NCI-H2107 treated with DMSO at 0.1 percent for 48 hours (cell line): ENCODE measurements around the gene ANGPTL1.

ENCODE experiments used
- DNase-seq: peaks from one replicate; lab custom pipeline; 2025; ENCODE audit not compliant: unreplicated experiment; lab: John Stamatoyannopoulos, UW

The ANGPTL1 gene, protein sequence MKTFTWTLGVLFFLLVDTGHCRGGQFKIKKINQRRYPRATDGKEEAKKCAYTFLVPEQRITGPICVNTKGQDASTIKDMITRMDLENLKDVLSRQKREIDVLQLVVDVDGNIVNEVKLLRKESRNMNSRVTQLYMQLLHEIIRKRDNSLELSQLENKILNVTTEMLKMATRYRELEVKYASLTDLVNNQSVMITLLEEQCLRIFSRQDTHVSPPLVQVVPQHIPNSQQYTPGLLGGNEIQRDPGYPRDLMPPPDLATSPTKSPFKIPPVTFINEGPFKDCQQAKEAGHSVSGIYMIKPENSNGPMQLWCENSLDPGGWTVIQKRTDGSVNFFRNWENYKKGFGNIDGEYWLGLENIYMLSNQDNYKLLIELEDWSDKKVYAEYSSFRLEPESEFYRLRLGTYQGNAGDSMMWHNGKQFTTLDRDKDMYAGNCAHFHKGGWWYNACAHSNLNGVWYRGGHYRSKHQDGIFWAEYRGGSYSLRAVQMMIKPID

DNA sequence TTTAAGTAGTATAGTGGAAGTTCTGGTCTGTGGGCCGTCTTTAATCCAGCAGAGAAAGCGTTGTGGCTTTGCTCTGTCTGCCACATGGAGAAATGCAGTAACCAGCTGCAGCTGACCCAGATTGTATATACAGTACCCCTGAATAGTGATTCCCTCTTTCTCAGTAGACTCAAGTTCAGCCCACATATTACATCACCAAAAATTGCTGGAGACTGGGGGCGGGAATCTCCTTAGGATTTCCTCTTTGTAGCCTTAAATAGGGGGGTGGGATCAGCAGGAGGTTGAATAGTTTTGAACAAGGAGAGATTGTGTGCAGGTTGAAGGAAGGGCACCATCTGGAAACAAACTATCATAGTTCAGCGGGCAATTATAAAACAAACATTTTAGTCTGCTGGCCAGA lies at the start of gene ANGPTL1:
TSS of gene ANGPTL1 (minus strand) at position 134 of the 400 bp plus-strand sequence. CDS start 5,301 bp downstream, outside the sequence.
- no peak for DNase-seq

DNA sequence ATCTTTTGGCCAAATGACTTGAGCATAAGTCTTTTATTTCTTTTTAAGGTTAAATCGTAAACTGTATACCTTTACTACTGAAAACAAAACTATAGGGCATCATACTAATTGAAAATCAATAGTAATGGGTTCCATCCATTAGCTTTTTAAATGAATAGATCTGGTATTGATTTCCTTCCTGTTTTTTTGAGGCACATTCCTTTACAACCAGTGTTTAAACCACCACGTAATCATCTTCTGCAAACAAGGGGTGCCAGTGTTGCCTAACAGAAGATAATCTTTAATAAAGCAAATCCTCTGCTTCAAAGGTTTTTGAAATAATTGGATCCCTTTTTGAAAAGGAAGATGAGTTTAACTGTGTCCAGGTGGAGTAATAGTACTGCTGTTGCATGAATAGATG lies 48.7 kb upstream of the ANGPTL1 start:
- DNase-seq, result no peak

DNA sequence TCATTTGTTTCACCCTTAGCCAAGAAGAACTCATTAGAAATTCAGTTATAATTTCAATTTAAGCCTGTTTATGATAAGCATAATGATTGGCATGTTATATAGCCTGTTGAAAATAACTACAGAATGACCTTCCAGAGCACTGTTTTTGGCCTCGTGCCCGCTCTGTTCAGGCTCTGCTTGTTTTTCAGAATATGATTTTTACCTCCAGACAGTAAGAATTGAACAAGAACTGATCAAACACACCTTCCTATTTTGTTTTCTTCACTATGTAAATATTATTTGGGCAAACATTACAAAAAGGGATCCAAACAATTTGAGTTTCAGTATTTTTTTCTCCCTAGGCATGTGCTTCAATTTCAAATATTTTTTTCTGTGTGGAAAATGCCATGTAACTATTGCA lies 48.1 kb upstream of the ANGPTL1 start:
- DNase-seq, result no peak

DNA sequence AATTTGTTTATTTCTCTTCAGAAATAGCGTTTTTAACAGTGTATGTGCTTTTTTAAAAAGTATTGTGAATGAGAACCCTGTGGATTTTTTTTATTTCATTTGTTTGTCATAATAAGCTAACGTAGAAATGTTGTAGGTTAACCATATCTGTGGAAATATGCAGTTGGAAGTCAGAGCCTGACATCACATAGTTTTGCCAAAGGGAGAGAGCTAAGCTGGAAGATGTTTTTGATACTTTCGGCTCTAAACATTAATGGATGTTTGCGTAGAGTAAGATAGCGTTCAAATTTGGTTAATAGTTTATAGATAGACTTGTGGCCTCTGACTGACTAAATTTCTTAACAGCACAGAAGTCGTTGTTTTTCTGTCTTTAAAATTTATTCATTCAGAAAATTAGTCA lies 47.4 kb upstream of the ANGPTL1 start:
- DNase-seq, result no peak

DNA sequence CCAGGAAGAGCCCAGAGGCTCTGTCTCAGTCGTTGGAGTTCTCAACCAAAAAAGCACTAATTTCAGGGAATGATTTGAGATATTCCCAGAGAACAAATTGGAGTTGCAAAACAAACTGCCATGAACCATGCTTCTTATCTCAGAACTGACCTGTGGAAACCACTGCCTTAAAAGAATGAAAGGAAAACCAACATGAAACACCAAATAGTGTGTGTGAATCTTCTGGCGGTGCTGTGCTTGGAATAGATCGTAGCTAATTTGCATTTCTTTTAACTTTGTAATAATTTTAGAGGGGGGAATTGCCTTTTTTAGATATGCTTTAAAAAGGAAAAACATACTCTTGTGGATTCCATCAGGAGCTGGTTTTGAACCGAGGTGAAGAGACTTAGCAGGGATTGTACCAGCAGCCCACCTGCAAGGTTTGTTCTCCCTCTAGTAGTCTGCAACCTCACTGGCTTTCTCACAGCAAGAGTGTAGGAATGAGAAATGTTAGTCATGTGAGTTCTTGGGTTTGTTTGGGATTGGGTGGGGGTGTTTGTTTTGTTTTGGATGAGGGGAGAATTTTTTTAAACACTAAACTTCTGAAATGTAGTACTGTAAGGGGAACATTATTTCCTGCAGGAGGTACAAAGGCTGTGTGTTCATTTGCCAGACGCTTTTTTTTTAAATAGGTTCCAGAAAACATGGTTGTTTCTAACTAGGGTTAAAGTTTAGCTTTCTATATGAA lies 45.7 kb upstream of the ANGPTL1 start:
- no peak for DNase-seq

DNA sequence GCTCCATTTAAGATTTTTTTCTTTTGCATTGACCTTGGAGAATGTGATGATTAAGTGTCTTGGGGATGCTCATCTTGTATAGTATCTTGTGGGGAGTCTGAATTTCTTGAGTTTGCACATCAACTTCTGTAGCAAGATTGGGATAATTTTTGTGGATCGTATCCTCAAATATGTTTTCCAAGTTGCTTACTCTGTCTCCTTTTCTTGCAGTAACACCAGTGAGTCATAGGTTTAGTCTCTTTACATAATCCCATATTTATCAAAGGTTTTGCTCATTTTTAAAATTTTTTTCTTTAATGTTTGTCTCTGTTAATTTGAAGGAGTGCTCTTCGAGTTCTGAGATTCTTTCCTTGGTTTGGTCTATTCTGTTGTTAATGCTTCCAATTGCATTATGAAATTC lies 41.7 kb upstream of the ANGPTL1 start:
- DNase-seq, result no peak

DNA sequence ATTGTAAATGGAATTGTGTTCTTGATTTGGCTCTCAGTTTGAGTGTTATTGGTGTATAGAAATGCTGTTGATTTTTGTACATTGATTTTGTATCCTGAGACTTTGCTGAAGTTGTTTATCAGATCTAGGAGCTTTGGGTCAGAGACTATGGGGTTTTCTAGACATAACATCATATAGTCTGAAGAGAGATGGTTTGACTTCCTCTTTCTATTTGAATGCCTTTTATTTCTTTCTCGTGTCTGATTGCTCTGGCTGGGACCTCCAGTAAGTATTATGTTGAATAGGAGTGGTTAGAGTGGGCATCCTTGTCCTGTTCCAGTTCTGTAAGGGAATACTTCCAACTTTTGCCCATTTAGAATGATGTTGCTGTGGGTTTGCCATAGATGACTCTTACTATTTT lies 39.1 kb upstream of the ANGPTL1 start:
- no peak for DNase-seq

DNA sequence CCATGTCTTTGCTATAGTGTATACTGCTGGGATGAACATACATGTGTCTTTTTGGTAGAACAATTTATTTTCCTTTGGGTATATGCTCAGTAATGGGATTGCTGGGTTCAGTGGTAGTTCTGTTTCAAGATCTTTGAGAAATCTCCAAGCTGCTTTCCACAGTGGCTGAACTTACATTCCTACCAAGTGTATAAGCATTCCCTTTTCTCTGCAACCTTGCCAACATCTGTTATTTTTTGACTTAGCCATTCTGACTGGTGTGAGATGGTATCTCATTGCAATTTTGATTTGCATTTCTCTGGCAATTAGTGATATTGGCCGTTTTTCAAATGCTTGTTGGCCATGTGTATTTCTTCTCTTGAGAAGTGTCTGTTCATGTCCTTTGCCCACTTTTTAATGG lies 37.5 kb upstream of the ANGPTL1 start:
- DNase-seq, result no peak

DNA sequence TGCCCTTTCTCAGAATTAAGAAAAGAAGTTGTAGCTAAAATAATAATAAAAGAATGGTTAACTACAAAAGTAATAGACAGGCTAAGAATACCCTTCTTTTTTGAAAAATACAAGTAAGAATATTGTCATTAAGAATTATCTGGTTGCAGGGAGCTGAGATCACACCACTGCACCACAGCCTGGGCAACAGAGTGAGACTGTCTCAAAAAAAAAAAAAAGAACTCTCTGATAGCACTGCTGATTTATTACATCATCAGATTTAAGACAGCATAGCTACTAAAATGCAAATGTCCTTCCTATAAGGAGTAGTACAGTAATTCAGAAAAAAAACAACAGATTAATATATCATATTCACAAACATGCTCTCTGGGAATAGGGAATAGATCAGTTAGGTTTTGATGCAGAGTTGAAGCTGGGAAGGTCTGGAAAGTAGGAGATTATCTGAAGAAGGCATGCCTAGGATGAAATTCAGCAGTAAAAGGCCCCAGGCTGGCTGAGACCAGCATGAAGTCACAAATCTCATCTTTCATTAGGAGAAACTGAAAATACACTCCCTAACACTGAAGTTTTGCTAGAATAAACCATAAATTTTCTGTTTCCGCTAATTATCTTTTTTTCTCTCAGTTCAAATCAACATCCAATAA lies 30.7 kb upstream of the ANGPTL1 start:
- DNase-seq, result no peak

DNA sequence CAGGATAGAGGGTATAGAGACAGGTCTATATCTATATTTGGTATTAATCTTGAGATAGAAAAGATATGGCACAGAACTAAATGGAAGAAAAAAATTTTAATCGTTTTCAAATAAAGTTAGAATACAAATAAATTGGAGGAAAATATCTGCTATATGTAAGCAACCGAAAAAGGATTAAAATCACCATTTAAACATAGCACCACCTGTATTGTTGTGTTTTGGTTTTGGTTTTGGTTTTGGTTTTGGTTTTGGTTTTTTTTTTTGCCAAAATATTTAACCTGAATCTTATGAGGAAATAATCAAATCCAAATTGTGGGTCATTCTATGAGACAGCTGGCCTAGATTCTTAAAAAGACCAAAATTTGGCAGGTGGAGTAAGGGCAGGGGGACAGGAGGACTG lies 28.5 kb upstream of the ANGPTL1 start:
- no peak for DNase-seq

DNA sequence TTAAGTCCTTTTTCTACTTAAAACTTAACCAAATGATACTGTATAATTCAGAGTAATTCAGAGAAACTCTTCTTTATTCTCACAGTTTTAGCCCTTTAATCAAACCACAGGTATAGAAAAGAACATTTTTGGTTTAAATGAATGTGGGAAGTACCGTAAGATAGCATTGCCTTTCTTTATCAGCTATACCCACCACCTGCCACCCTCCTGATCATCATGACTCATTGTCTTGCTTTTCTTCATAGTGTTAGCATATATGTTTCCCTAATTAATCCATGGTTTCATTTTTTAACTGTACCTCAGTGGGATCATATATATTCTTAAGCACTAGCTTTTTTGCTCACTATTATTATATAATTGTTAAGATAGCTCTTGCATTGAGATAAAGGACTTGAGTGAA lies 27.5 kb upstream of the ANGPTL1 start:
- DNase-seq, result no peak

DNA sequence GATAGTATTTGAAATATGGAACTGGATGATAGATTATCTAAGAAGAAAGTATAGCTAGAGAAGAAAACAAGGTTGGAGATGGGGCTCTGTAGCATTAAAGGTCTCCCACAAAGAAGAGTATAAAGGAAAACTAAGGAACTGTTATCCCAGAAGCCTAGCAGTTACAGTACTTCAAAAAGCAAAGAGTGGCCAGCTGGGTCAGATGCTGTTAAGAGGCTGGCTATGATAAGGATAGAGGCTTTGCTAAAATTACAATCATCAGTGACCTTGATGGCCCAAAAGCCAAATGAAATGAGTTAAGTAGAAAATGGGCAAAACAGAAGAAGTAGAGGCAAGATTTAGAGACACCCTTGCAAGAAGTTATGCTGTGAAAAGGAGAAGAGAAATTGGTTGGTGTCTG lies 25.1 kb upstream of the ANGPTL1 start:
- DNase-seq, result no peak

DNA sequence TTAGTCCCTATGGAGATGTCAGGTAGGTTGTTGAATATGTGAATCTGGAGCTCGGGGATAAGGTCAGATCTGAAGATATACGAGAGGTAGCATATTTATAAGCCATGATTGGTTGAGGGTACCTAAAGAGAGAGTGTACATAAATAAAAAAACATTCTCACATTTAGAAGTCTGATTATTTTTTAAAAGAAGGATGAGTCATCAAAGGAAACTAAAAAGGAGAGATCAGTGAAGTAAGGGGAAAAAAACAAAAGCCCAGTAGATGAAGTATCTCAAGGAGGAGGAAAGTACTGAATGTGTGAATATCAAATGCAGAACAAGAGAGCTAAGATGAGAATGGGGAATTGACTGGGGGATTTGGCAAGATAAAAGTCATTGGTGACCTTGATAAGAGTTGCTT lies 15.7 kb upstream of the ANGPTL1 start:
- no peak for DNase-seq

DNA sequence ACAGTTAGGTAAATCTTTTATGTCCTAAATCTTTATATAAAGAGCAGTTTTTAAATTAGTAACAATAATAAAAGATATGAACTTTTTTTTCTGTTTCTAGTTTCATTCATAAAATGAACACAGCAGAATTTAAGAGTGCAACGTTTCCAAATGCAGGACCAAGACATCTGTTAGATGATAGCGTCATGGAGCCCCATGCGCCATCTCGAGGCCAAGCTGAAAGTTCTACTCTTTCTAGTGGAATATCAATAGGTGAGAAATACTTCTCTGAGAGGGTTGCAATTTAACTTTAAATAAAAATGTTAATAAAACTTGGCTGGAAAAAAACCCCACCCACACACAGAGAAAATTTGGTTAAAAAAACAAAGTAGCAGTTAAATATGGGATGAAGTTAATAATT lies 15.0 kb upstream of the ANGPTL1 start:
- DNase-seq, result no peak

DNA sequence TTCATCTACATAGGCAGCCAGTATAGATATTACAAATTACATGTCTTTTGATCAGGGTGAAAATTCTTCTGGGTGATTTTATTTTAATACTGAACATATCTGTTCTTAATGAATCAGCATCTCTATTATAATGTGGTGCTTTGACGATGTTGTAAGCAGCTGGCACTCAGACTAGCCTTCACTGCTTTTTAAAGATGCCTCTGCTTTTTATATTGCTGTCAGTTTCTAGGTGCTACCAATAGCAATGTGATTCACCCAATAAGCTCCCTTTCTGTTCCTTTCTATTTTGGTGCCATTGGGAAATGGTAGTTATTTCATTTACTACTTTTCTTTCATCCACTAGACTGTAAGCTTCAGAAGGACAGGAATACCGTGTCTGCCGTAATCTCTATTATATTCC lies 11.1 kb upstream of the ANGPTL1 start:
- no peak for DNase-seq

DNA sequence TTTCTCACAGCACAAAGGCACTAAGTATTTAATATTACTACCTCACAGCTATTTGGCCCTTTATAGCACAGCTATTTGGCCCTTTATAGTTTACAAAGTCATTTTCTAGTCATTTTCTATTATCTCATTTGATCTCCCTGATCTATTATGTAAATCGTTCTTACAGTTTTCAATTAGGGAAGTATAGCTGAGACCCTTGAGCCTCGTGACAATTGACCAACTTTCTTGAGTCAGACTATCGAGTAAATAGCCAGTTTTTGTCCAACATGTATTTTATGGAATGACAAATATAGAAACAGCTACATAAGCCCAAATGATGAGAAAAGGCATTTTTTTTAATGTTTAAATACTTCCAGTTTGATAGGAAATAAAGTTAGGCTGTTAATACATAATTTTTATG lies 7.0 kb upstream of the ANGPTL1 start:
- no peak for DNase-seq

DNA sequence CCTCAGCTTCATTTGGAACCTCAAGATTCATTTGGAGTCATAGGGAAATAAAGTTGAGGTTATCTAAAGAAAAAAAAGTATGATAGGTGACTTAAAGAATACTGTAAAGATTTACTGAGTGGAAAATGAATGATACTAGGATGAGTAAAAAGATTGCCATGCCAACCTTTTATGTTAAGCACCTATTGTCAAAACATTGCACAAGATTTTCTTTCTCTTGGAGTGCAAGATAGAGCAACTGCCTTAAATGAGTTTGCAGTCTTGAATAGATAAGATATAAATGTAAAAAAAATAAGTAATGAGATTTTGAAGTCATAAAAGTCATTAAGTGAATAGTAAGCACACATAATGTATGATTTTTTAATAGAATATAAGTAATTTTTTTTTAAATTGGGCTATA lies 5.1 kb upstream of the ANGPTL1 start:
- no peak for DNase-seq

DNA sequence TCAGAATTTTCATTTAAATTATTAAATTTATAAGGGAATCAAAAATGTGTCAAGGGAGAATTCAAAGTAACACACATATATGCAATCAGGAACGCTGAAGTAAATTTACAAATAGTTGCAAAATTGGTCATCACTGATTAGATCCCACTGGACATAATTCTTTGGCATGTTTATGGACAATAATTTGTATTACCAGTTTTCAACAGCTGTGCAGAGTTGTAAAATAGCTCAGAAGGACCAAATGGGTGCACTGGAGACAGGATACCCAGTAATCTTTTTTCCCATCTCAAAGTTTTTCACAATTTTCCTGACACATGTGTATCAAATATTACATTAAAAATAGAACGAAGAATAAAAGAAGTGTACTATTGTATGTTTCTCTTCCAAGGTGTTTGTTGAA lies 4.1 kb upstream of the ANGPTL1 start:
- no peak for DNase-seq

DNA sequence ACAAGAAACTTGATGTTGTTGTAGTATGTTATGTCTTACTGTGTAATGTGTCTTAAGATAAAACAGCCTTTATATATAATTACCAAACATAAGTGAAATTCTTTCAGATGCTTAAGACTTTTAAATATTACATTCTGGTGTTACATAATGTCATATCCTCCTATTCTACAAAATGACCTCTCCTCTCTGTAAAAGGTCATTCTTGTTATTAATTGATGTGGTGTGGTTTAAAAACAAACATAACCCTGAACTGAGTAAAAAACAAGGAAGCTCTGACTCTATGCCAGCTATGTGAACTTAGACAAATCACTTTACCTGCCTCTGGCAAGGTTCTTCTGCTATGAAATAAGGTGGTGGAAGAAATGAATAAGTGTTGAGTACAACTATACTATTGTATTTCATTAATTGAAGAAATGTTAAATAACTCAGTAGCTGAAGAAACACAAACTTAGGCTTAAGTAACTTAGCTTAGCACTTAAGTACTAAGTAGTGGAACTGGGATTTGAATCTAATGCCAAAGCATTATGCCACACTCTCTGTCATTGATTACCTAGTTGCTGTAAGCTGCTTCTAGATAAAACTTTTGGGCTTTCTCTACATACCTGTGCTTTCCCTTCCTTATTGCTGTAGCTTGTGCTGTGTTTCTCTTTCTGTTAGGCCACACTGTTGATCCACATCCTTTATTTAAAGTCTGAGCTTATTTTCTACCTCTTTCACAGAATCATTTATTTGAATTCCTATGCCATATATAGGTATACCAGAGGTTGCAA lies 859 bp upstream of the ANGPTL1 start:
- DNase-seq, result no peak

DNA sequence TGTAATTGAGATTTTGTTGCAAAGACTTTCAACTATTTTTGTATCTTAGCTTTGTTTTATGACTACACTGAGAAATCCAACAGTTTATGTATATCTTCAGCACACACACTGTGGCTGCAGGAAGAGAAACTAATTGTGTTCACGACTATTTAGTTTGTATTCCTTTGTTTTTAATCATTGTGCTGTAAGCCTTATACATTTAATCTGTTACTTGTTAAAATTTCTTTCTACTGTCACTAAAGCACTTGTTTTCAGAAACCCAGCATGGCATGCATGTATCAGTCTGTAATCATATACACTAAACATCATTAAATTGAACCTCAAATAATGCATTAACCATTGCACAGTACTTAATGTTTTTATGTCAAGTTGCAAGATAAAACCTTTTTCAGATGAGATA lies 656 bp downstream of the ANGPTL1 start:
- DNase-seq, result no peak

DNA sequence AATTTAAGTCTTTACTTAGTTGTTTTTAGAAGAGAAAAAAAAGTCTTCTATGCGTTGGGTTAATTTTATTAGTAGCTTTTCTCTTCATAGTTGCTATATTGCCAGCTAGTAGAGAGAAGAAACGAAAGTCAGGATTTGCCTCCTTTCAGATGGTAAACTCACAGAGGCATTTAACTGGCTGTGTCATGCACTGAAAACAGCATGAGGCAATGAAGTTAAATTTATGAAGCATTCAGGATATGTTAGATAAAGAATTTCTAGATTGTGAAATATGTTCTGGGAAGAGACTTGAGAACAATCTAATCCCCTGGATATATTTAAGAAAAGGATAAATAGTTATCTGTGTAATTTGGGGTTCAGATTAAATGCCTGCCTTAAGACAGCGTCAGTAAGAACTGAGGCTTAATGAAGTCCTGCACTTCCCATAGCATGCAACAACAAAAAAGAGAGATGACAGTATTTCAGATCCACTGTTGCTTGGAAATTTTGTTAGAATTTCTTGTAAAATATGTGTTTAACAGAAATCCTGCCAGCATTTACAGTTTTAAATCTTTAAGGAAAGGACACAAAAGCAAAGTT lies 1.7 kb downstream of the ANGPTL1 start:
- DNase-seq, result no peak
